Inflammatory macrophage (primary cell): ENCODE data around the gene DCXR.

ENCODE experiments used
- DNase-seq, 2 donors: peaks; one replicate each; pipeline ENCODE4 v3.0.0-alpha.2; 2020 to 2022

DCXR gene

GRCh38 chr17:81995463-81996231, 41.9 kb downstream of the DCXR start:
- no peak for DNase-seq

DNA sequence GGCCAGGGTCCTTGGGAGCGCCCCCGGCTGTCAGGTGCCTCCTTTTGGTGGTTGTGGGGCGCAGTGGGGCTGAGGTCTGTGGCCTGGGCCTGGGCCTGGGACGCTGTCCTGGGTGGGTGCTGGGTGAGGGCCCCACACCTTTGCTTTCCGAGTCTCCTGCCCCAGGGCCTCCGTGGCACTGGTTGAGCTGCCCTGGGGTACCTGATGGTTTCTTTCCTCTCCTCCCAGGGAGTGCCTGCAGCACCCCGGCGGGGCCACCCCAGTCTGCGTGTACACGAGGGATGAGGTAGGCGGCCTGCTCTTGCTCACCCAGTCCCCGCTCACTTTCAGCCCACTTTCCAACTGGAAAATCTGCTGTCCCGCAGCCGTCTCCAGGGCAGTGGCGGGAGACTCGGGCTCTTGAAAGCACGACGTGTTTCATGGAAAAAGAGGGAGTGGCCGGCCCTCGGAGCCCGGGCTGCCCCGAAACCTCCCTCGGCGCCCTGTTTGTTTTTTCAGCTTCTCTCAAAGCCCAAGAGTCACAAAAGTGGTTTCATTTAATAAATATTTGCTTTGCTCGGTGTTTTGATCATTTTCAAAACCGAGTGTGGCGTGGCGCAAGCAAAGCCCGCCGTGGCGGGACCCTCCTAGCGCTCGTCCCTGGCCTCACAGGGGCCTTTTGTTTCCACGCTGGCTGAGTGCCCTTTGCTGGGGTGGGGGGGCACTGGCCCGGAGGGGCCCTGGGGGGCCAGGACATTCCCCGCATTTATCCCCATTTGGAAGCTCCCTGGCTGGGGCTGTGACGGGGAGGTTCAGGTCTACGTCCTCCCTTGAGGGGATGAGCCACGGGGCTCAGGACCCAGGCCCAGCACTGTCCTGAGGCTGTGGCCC, 42.7 kb downstream of the DCXR start:
- DNase-seq: no peak

DNA sequence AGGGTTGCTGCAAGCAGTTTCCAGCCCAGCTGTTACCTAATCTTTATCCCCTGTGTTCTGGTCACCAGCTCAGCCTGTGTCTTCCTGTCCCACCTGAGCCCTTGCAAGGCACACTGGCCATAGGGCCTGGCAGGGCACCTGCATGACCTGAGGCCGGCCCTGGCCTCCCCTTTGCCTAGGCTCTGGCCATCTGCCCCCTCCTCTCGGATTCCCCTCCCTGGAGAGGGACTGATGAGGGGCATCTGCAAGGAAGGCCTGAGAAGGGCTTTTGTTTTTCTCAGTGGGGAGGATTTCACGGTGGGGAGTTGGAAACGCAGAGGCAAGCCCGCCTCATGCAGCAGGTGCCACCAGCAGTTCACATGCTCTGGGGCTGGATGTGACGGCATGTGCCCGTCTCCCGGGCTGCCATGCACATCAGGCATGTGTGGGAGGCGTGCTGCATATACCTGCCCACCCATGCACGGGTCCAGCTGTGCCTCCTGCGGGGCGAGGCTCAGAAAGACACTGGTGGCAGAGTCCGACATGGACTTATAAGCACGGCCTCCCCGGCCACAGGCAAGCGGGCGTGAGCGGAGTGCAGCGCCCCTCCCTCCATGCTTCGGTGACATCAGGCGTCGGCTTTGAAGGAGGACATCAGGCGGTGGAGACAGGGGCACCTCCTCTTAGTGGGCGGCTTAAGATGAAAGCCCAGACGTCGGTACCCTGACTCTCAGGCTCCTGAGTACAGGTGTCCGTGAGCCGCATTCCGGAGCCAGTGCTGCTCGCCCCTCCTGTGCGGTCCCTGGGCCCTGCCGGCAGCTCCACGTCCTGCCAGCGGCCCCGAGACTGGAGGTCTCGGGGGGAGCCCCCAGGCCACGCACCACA, 43.5 kb downstream of the DCXR start:
- DNase-seq: no peak

- DNase-seq: no peak
Observed at GRCh38 chr17:81992306-81993102, 45.0 kb downstream of the DCXR start.

DNA sequence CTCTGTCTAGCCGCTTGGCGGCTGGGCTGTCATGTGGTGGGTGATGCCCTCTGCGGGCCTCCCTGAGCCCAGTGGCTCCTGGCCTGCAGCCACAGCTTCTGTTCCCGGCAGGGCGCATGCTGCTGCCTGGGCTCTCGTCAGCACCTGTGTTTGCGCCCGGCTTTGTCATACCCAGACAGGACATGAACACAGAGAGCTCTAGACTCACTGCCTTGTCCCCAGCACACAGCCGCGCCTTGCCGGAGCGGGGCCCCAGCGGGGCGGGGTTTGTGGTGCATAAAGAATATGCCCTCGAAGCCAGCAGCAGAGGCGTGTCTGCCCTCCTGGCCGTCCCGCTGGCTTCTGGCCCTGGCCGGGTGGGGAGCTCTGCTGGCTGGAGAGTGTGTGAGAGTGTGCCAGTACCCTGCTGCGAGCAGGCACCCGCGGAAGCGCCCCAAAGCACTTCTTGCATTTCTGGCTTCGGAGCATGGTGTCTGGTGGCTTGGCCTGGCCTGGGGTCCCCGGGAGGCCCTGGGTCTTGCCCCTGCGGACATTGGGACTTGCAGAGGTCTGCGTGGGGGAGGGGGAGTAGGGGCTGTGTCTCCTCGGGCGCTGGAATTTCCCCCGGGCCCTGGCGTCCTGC, 45.7 kb downstream of the DCXR start:
- no peak for DNase-seq

DNA sequence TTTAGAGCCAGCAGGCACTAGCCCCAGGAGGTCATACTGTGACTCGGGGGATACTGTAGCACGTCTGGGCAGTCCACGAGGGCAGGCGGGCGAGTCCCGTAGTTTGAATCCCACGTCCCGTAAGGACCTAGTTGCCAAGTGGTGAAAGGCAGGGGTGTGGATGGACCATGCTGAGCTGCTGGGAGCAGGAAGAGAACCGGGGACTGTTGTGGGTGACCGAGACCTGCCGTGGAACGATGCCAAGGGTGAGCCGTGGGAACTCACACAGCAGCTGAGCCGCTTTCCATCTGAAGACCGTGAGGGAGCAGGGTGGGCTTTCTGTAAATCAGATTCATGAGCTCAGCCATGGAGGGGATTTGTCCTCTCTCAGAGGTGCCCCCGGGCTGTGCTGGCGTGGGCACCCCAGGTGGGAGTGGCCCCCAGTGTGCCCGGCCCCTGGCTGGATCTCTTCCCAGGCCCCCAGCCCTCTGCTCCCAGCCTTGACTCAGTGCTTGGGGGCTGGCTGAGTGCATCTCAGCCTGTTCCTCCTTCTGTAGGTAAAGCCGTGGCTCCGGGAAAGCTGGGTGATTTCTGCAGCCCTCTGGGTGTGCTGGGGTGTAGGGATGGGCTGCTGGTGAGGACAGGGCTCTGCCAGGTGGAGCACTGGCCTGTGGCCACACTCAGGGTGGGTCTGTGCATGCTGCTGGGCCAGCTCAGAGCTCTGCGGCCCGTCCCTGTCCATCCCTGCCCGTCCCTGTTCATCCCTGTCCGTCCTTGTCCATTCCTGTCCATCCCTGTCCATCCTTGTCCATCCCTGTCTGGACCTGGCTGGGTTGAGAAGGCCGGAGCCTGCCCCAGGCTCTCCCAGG, 46.4 kb downstream of the DCXR start:
- no peak for DNase-seq

GRCh38 chr17:81987161-81987770, 50.2 kb downstream of the DCXR start:
- no peak for DNase-seq

- DNase-seq: no peak
Observed at GRCh38 chr17:81986606-81987005, 50.9 kb downstream of the DCXR start.
